ENCODE results near the gene ALK.

Gene ALK

GRCh38 chr2:29575370-29575890 lies 346.0 kb downstream of the ALK start:
- DNase-seq (ENCODE audit: low spot score) = no peak

- DNase-seq (ENCODE audit: low spot score) = no peak
These were observed 347.8 kb downstream of the ALK start for GRCh38 chr2:29573612-29574011.

- DNase-seq (ENCODE audit: low spot score) = no peak
These were observed 348.2 kb downstream of the ALK start for GRCh38 chr2:29573147-29573546.

- no peak for DNase-seq (ENCODE audit: low spot score)
These were observed 350.8 kb downstream of the ALK start for GRCh38 chr2:29570539-29570938.

- no peak for DNase-seq (ENCODE audit: low spot score)
These were observed 353.4 kb downstream of the ALK start for GRCh38 chr2:29567906-29568520.

DNA sequence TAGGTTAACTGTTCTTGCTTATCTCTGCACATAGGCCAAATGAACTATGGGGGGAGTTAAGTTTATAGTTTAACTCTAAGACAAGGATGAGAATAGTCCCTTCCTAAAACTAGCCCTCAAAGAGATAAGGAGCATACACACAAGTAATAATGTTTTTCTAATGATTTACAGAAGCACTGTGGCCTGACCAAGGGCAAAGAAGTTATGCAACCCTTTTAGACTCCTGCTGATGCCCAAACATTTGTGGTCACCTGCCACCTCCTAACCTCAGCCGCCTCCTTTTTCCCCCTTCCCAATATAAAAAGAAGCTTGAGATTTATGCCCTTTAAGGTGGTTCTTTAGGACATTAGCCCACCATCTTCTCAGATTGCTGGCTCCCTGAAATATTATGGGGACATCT lies 357.7 kb downstream of the ALK start:
- no peak for DNase-seq (ENCODE audit: low spot score)

DNA sequence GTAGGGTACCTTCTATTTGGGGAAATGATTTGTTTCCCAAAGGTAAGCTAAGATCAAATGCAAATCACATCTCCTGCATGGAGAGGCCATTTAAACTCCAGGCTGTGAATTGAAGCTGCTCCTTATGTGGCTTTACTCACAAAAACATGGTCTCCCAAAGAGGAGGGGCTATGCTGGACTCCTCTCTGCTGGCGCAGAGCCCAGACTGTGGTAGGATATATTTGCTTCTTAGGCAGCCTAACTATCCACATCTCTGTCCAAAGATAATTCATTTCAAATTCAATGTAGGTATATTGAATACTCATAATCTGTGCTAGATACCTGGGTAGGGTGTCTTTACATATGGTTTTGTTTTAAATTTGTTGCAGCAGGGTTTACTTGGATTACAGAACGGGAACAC lies 358.5 kb downstream of the ALK start:
- DNase-seq (ENCODE audit: low spot score) = no peak

GRCh38 chr2:29562319-29562718 lies 359.1 kb downstream of the ALK start:
- no peak for DNase-seq (ENCODE audit: low spot score)

GRCh38 chr2:29561628-29562027 lies 359.8 kb downstream of the ALK start:
- DNase-seq (ENCODE audit: low spot score) = no peak

DNA sequence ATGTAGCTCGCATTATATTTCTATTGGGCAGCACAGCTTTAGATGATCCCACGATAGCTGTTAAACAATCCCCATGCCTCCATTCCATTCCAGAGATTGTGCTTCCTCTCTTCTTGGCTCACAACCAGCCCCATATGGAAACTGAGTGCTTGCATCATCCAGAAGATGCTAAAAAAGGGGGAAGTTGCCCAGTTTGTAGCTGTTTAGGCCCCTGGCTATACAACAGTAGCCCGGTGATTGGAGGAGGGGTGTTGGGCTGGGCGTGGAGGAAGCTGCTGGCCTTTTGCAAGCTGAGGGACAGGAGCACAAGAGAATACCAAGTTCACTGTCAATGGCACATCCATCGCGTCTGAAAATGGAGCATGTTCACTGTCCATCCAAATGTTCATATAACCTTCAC lies 360.2 kb downstream of the ALK start:
- DNase-seq (ENCODE audit: low spot score) = no peak

DNA sequence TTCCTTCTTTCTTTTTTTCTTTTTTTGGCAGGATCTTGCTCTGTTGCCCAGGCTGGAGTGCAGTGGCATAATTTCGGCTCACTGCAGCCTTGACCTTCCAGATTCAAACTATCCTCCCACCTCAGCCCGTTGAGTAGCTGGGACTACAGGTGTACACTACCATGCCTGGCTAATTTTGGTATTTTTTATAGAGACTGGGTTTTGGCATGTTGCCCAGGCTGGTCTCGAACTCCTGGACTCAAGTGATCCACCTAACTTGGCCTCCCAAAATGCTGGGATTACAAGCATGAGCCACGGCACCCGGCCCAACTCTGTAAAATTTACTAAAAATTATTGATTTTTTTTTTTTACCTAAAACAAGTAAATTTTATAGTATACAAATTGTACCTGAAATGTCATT lies 360.8 kb downstream of the ALK start:
- DNase-seq (ENCODE audit: low spot score) = no peak

- DNase-seq (ENCODE audit: low spot score) = no peak
These were observed 361.4 kb downstream of the ALK start for GRCh38 chr2:29560030-29560429.

DNA sequence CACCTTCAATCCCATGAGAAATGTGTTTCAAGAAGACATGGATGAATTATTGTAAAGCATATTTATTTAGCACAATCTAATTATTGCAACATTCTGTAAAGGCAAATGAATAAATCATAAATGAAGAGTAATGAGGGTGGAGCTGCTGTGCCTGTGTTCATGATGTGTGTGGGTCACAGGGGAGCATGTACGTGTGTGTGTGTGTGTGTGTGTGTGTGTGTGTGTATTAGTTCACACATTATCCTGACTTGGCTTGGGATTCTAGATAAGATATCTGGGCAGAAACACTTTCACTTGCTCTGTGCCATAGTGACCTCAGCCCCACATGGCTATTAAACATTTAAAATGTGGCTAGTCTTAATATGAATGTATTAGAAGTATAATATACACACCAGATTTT lies 361.8 kb downstream of the ALK start:
- DNase-seq (ENCODE audit: low spot score) = no peak

GRCh38 chr2:29558097-29558496 lies 363.3 kb downstream of the ALK start:
- no peak for DNase-seq (ENCODE audit: low spot score)

DNA sequence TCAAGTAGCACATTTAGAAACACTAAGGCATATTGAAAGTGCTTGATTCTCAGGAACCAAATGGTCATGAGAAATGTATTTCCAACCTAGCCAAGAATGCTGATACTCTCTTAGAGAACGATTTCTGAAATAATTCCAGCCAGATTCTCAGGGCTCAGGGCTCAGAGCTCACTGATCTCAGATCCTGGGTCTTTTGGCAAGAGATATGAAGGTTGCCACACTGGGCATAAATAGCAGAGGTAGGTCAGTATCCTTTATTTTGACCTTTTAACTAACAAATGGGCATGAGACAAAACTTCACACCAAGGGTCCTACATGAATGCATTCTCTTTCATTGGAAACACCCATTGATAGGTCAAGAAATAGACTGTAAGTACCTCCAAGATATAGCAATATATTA lies 364.1 kb downstream of the ALK start:
- no peak for DNase-seq (ENCODE audit: low spot score)

DNA sequence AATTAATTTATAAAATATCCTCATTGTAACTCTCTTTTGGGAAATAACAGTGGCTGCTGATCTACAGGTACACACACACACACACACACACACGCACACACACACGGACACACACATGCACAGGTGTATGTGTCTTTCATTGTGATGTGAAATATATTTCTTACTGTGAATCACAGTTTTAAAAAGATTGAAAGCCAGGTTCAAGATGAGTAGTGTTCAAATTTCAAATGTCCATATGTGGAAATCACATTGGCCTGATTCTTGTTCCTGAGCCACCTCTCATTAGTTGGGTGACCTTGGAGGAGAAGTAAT lies 372.4 kb downstream of the ALK start:
- no peak for DNase-seq (ENCODE audit: low spot score)

GRCh38 chr2:29544917-29545316 lies 376.5 kb downstream of the ALK start:
- DNase-seq (ENCODE audit: low spot score) = no peak

DNA sequence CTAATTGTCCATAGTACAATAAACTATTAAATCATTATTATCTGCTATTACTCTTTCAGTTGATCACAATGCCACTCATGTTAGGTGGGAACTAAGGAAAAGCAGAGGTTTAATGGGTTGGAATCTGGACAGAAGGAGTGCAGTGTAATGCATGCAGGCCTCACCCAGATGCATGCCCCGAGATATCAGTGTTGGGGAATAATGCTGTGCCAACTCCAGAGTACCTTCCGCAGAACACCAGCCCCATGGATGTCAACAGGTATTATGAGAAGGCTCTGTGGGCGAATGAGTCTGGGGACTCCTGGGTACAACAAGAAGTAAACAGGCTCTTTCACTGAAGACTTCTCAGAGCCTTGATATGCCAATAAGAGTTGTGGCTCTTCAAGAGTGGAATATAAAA lies 377.4 kb downstream of the ALK start:
- no peak for DNase-seq (ENCODE audit: low spot score)

DNA sequence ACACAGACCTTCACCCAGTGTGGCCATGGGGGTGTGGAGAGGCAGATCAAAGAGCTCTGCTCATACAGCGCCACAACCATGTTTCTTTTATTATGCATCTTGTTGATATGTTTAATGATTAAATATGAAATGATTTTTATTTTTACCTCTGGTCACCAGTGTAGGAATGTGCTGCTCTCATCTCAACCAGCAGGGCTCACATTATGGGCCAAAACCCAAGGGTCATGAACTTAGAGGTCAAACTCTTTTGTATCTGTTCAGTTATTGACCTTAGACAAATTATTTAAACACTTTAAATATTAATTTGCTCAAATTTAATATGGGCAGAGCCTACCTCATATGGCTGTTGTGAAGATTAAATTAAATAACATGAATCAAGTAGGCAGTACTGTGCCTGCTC lies 386.2 kb downstream of the ALK start:
- no peak for DNase-seq (ENCODE audit: low spot score)

GRCh38 chr2:29532436-29532835 lies 388.9 kb downstream of the ALK start:
- no peak for DNase-seq (ENCODE audit: low spot score)

DNA sequence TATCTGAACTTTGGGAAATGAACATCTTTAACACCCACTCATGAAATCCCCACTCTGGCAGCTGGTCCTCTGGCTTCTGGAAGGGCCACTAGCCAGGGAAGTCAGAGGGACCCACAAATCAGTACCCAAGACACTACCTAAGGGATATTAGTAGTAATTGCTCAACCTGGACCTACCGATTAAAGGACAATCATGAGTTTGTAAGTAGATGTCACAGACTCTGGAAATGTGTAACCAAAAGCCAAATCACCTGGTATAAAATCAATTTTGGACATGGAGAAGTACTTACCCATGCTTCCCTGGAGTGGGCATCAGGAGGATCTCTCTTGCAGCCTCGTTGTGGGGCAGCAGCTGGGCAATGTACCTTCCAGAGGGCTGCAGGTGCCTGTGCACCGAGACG lies 389.8 kb downstream of the ALK start:
- no peak for DNase-seq (ENCODE audit: low spot score)

GRCh38 chr2:29530281-29530680 lies 391.1 kb downstream of the ALK start:
- no peak for DNase-seq (ENCODE audit: low spot score)

DNA sequence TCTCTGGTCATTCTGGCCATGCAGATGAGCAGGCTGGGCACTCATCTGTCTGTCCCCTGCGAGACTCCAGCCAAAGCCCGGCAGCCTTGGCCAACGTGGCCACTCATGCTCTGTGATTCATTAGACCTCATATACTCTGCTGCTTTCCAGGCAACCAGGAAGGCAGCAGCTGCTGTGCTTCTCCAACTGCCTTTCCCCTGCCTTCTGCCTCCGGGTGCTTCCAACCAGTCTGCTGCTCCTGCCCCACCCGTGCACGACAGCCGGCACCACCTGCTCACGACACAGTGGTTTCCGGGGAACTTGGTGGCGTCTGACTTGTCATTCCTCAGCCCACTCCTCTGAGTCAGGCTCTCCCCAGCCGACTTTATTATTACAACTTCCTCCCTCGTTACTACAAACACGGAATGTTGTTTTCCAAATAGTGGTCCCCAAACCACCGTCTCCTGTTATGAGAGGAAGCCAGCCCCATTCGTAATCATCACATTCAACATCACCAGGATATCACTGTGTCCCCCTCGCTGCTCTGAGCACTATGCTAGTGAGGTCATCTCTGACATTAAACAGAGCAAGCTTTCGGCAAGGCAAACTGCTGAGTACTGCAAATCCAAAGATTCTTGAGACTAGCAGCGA lies 392.4 kb downstream of the ALK start:
- peak; percentile 71 for DNase-seq (ENCODE audit: low spot score)

DNA sequence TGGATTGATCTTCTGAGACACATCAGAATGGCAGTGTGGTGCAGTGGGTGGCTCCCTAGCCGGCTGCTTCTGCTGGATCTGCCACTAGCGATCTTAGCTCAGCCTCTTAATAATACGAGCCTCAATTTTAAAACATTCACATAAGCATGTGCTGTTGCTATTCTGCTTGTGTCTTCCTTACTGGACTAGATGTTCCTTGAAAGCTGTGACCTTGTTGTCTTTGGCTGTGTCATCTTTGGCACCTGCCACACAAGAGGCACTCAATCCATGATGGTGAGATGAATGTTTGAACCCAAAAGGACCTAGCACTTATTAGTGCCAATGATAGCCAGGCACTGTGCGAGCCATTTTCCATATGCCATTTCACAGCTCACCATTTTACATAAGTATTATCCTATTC lies 393.0 kb downstream of the ALK start:
- DNase-seq (ENCODE audit: low spot score) = no peak

Measured in Ammon's horn (tissue), 1 donor.